ENCODE results near the gene WDR54. TPM values are rescaled to one million over a fixed set of nuclear protein-coding genes. Genes with fewer than 3 reads are reported as not detected.
A peak's percentile ranks its signal among the peaks of the same experiment; 100 is the strongest.

WDR54 gene
- total RNA-seq, 1 donor from 2014 or later: 8.4 TPM

DNA sequence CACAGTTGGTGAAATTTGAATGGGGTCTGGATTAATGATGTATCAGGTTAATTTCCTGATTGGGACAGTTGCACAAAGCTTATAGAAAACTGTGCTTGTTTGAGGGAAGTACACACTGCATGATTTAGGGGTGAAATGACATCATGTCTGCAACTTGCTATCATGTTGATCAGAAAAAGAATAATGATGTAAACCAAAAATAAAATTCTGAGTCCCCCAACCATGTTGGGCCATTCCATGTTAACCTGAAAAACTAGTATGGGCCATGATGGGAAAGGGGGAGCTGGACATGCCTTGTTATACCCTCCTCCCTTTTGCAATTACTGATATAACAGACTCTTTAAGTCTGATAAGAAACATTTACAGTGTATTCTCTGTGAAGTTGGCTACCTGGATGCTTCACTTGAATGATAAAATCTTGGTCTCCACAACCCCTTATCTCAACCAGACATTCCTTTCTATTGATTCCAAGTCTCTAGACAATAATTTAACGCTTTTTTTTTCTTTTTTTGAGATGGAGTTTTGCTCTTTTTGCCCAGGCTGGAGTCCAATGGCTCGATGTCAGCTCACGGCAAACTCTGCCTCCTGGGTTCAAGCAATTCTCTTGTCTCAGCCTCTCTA is 29.1 kb downstream of the WDR54 start:
- ATAC-seq (no peak), DNase-seq (no peak)
- Histone ChIP-seq H3K9me3 (no peaks in the 10 kb centered on the region), H3K36me3 (no peaks in the 10 kb centered on the region), H3K27ac (no peak overlapping the region), H3K4me1 (peaks cover 8% of the 10 kb centered on the region), H3K4me3 (no peak overlapping the region), H3K27me3 (no peaks in the 10 kb centered on the region)
- TF ChIP-seq, protein P1, sequence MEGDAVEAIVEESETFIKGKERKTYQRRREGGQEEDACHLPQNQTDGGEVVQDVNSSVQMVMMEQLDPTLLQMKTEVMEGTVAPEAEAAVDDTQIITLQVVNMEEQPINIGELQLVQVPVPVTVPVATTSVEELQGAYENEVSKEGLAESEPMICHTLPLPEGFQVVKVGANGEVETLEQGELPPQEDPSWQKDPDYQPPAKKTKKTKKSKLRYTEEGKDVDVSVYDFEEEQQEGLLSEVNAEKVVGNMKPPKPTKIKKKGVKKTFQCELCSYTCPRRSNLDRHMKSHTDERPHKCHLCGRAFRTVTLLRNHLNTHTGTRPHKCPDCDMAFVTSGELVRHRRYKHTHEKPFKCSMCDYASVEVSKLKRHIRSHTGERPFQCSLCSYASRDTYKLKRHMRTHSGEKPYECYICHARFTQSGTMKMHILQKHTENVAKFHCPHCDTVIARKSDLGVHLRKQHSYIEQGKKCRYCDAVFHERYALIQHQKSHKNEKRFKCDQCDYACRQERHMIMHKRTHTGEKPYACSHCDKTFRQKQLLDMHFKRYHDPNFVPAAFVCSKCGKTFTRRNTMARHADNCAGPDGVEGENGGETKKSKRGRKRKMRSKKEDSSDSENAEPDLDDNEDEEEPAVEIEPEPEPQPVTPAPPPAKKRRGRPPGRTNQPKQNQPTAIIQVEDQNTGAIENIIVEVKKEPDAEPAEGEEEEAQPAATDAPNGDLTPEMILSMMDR (IDR thresholded peaks at IDR 0.05): no peak
- intact Hi-C loops (cut with DNase I): no loop called here

GRCh38 chr2:74454654-74455511 is 33.4 kb downstream of the WDR54 start, which contains the start of gene INO80B:
INO80B (plus strand) TSS chr2:74455087; CDS start chr2:74455117, 30 bp downstream.
- H3K9me3 ChIP-seq: no peaks in the 10 kb centered on the region
- H3K4me1 ChIP-seq: peaks cover 33% of the 10 kb centered on the region
- peak; percentile 96 for DNase-seq
- TF ChIP-seq, protein P1 (IDR thresholded peaks at IDR 0.05): no peak
- peak; percentile 81 for ATAC-seq
- no peaks in the 10 kb centered on the region for H3K36me3 ChIP-seq
- no peaks in the 10 kb centered on the region for H3K27me3 ChIP-seq
- intact Hi-C loops (cut with DNase I): no loop called here
- peak within 1 kb of the TSS; percentile 71 for H3K4me3 ChIP-seq
- peak within 1 kb of the TSS; percentile 75 for H3K27ac ChIP-seq

- Histone ChIP-seq H3K4me1 (peaks cover 33% of the 10 kb centered on the region), H3K9me3 (no peaks in the 10 kb centered on the region), H3K27ac (peak overlapping the region; percentile 97), H3K27me3 (no peaks in the 10 kb centered on the region), H3K36me3 (peaks cover 12% of the 10 kb centered on the region), H3K4me3 (peak overlapping the region; percentile 90)
- ATAC-seq (no peak), DNase-seq (no peak)
- TF ChIP-seq, protein P1 (IDR thresholded peaks at IDR 0.05): no peak
- intact Hi-C loops (cut with DNase I): no loop called here
These were observed 35.6 kb downstream of the WDR54 start for GRCh38 chr2:74457129-74457548.

DNA sequence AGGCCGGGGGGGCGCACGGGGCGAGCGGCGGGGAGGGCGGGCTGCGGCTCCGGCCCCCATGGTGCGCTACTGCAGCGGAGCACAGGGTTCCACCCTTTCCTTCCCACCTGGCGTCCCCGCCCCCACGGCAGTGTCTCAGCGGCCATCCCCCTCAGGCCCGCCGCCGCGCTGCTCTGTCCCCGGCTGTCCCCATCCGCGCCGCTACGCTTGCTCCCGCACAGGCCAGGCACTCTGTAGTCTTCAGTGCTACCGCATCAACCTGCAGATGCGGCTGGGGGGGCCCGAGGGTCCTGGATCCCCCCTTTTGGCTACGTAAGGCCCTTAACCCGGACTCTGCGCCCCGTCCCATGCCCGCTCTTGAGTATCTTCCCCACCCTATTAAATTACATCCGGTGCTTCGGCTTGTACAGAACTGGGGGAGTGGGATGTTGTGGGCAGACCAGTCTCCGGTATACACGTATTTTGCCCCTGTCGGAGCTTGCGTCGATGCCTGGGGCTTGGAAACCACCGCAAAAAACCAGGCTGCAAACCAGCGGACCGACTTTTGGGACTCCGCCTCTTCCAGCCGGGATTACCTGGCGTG is 36.1 kb downstream of the WDR54 start:
- no peaks in the 10 kb centered on the region for H3K9me3 ChIP-seq
- H3K36me3 ChIP-seq: peaks cover 17% of the 10 kb centered on the region
- DNase-seq (peak; percentile 87), ATAC-seq (peak; percentile 43)
- no peaks in the 10 kb centered on the region for H3K27me3 ChIP-seq
- H3K4me3 ChIP-seq: peak overlapping the region; percentile 90
- H3K27ac ChIP-seq: peak overlapping the region; percentile 97
- TF ChIP-seq, protein P1 (IDR thresholded peaks at IDR 0.05): no peak
- H3K4me1 ChIP-seq: peaks cover 33% of the 10 kb centered on the region
- intact Hi-C loops (cut with DNase I): no loop called here

GRCh38 chr2:74458132-74458937 is 36.8 kb downstream of the WDR54 start, which contains the start of gene WBP1:
WBP1 (plus strand) TSS chr2:74458438; CDS start chr2:74458603, 165 bp downstream.
- Histone ChIP-seq H3K27me3 (no peaks in the 10 kb centered on the region), H3K27ac (peak within 1 kb of the TSS; percentile 97), H3K9me3 (no peaks in the 10 kb centered on the region), H3K4me1 (peaks cover 33% of the 10 kb centered on the region), H3K36me3 (peaks cover 22% of the 10 kb centered on the region), H3K4me3 (peak within 1 kb of the TSS; percentile 90)
- intact Hi-C loops (cut with DNase I): no loop called here
- TF ChIP-seq, protein P1 (IDR thresholded peaks at IDR 0.05): no peak
- ATAC-seq (peak; percentile 94), DNase-seq (peak; percentile 99)
